A549 (cell line): ENCODE results near the gene SEPTIN11.

Experiments used
- CHD2 ChIP-seq: fragments of 150-350 bp; IDR thresholded peaks from 2 replicates; pipeline ENCODE4 v1.6.1; 2014; ENCODE audit warnings: low read length; ENCODE audit not compliant: partially characterized antibody
- EP300 ChIP-seq, 2 experiments: fragments of >200 bp; sonication (Bioruptor Twin); formaldehyde crosslinking; IDR thresholded peaks; 2 replicates in 1 of 2; 3 replicates in 1 of 2; pipeline ENCODE4 v1.6.1; 2016 to 2017
- JUN ChIP-seq, 2 experiments: fragments of >200 bp; sonication (Bioruptor Twin); formaldehyde crosslinking; IDR thresholded peaks; 2 replicates in 1 of 2; 3 replicates in 1 of 2; pipeline ENCODE4 v1.6.1; 2016 to 2017
- MAFK ChIP-seq: fragments of 450-650 bp; IDR thresholded peaks from 2 replicates; pipeline ENCODE4 v1.6.1; 2014; ENCODE audit not compliant: partially characterized antibody
- SMC3 ChIP-seq: fragments of >200 bp; sonication (Bioruptor Twin); formaldehyde crosslinking; IDR thresholded peaks from 3 replicates; pipeline ENCODE4 v1.6.1; 2018; ENCODE audit warnings: inconsistent platforms
- ZC3H11A ChIP-seq: fragments of 450-650 bp; IDR thresholded peaks from 2 replicates; pipeline ENCODE4 v1.6.1; 2014; ENCODE audit warnings: antibody characterized with exemption, mild to moderate bottlenecking

DNA sequence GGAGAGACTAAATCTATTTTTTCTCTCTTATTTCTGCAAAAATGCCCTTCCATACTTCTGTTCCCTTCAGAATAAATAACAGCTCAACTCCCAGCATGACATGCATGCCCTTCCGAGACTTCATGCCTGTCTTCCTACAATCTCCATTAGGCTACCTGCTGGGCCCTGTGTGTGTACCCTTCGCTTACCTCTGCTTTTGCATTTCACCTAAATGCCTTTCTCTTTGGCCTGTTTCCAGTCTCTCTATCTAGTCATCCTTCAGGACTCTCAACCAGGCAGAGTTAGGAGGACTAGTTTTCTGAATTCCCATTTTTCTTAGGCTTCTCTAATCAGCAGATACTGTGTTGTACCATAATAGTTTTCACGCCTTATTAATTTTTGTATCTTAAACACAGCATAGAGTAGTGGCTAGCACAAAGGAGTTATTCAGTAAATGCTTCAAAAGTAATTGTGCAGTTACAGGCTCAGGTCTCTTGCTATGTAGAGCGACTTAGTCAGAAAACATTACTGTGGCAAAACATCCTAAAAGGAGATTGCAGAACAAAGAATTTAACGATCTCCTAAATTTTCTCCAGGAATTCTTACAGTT is 20.5 kb downstream of the SEPTIN11 start:
- TF ChIP-seq JUN (IDR thresholded peaks at IDR 0.05) (no peak), CHD2 (no peak), SMC3 (no peak), MAFK (no peak), ZC3H11A (no peak), EP300 (IDR thresholded peaks at IDR 0.05) (no peak)
